Measurements from ENCODE around the gene MGAM2.
"Not testable (repeated sequence)": the region's sequence is repeated elsewhere in the genome, so short reads cannot be mapped to it uniquely, and the experiment has no call there.

MGAM2 gene

DNA sequence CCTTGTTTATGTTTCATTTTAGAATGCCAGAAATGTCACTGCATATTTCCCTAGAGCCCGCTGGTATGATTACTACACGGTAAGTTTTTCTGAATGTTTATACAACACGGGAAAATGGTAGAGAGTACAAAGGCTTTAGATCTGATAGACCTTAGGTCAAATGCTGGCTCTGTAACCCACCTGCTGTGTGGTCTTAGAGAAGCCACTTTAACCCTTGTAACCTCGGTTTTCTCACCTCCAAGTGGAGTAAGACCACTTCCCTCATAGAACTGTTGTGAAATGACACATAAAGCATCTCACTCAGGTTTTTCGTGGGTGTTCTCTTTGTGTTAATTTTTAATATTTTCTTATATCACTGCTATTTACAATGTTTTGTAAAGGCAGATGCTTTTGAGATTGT is 13.9 kb upstream of the MGAM2 start:
- H3K27ac ChIP-seq (ENCODE audit: low read length), result no peak overlapping the region
- H3K9me3 ChIP-seq (ENCODE audit: control insufficient read depth, insufficient read depth, low read length), result no peaks in the 10 kb centered on the region
- no CpG with 5 or more reads among the region's 5 CpGs for WGBS (ENCODE audit: insufficient coverage, insufficient read length)
- no peak overlapping the region for H3K4me3 ChIP-seq (ENCODE audit: low read length)
- no peaks in the 10 kb centered on the region for H3K4me1 ChIP-seq (ENCODE audit: control insufficient read depth, insufficient read depth, low read length)
- no peaks in the 10 kb centered on the region for H3K27me3 ChIP-seq (ENCODE audit: control insufficient read depth, insufficient read depth, low read length)
- no peak for DNase-seq (ENCODE audit: low read depth, low spot score)
- no peaks in the 10 kb centered on the region for H3K36me3 ChIP-seq (ENCODE audit: control insufficient read depth, insufficient read depth, low read length)

DNA sequence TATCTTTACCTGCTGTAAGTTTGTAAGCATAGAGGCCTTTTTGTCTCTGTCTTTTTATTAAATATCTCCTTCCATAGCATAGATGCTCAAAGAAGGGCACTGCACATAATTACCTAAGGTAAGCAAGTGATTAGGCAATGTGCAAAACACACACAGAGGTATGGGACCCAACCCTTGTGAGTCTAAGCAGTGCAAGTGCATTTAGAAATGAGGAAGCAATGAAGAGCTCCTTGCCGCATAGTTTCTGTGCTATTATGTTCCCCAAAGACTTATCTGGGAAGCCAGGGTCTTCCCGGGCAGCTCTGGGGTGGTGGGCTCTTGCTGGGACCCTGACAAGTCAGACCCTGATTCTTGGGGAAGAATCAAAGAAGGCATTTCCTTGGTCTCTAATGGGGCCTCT is 13.5 kb upstream of the MGAM2 start:
- Histone ChIP-seq H3K36me3 (ENCODE audit: control insufficient read depth, insufficient read depth, low read length) (no peaks in the 10 kb centered on the region), H3K4me1 (ENCODE audit: control insufficient read depth, insufficient read depth, low read length) (no peaks in the 10 kb centered on the region), H3K27ac (ENCODE audit: low read length) (no peak overlapping the region), H3K9me3 (ENCODE audit: control insufficient read depth, insufficient read depth, low read length) (no peaks in the 10 kb centered on the region), H3K4me3 (ENCODE audit: low read length) (no peak overlapping the region), H3K27me3 (ENCODE audit: control insufficient read depth, insufficient read depth, low read length) (no peaks in the 10 kb centered on the region)
- DNase-seq (ENCODE audit: low read depth, low spot score), result no peak
- WGBS (ENCODE audit: insufficient coverage, insufficient read length), result no CpG with 5 or more reads among the region's 2 CpGs

DNA sequence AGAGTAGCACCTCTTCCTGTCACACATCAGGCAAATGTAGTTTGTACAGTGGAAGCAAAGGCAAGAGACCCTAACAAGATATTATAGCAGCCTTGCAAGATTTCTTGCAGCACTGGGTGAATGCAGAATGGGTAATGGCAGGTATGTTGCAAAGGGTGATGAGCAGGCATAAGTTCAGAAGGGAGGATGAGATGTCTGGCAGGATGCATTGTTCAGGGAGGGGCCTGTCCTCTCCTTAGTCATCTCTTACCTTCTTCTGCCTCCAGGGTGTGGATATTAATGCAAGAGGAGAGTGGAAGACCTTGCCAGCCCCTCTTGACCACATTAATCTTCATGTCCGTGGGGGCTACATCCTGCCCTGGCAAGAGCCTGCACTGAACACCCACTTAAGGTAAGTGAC is 12.2 kb upstream of the MGAM2 start:
- H3K27me3 ChIP-seq (ENCODE audit: control insufficient read depth, insufficient read depth, low read length); DNase-seq (ENCODE audit: low read depth, low spot score); H3K27ac ChIP-seq (ENCODE audit: low read length); H3K36me3 ChIP-seq (ENCODE audit: control insufficient read depth, insufficient read depth, low read length); H3K4me3 ChIP-seq (ENCODE audit: low read length); H3K4me1 ChIP-seq (ENCODE audit: control insufficient read depth, insufficient read depth, low read length); H3K9me3 ChIP-seq (ENCODE audit: control insufficient read depth, insufficient read depth, low read length): not testable (repeated sequence)
- no CpG with 5 or more reads among the region's 1 CpG for WGBS (ENCODE audit: insufficient coverage, insufficient read length)

DNA sequence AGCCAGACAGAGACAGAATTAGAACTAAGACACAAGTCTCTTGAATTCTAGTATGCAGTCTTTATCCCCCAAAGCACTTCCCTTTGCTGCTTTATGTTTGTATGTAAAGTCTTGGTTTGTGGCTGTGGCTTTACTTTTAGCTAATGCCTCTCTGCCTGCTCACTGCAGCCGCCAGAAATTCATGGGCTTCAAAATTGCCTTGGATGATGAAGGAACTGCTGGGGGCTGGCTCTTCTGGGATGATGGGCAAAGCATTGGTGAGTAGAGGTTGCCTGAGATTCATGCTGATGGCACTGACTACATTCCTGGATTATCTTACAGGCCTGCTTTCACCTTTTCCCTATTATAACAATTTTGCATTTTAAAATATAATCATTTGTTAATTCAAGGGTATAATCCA is 10.9 kb upstream of the MGAM2 start:
- no CpG with 5 or more reads among the region's 1 CpG for WGBS (ENCODE audit: insufficient coverage, insufficient read length)
- no peak overlapping the region for H3K27ac ChIP-seq (ENCODE audit: low read length)

DNA sequence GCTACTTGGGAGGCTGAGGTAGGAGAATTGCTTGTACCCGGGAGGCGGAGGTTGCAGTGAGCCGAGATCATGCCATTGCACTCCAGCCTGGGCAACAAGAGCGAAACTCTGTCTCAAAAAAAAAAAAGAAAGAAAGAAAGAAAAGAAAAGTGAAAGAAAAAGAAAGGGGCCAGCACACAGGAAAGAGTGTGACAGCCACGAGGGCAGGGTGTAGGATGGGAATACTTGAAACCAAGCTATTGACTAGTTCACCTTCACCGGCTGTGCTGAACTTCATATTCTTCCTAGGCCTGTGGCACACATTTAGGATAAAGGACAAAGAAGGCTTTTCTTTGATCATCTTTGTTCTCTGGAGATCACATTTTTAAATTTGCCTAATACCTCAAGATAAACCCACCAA is 9.7 kb upstream of the MGAM2 start:
- H3K9me3 ChIP-seq (ENCODE audit: control insufficient read depth, insufficient read depth, low read length); H3K4me3 ChIP-seq (ENCODE audit: low read length); H3K36me3 ChIP-seq (ENCODE audit: control insufficient read depth, insufficient read depth, low read length); DNase-seq (ENCODE audit: low read depth, low spot score); H3K4me1 ChIP-seq (ENCODE audit: control insufficient read depth, insufficient read depth, low read length); H3K27ac ChIP-seq (ENCODE audit: low read length); H3K27me3 ChIP-seq (ENCODE audit: control insufficient read depth, insufficient read depth, low read length): not testable (repeated sequence)
- WGBS (ENCODE audit: insufficient coverage, insufficient read length), result no CpG with 5 or more reads among the region's 6 CpGs

More for the DNA sequence above, 10.9 kb upstream of the MGAM2 start:
- H3K4me1 ChIP-seq (ENCODE audit: control insufficient read depth, insufficient read depth, low read length), result no peaks in the 10 kb centered on the region
- DNase-seq (ENCODE audit: low read depth, low spot score), result no peak
- H3K27me3 ChIP-seq (ENCODE audit: control insufficient read depth, insufficient read depth, low read length), result no peaks in the 10 kb centered on the region
- no peaks in the 10 kb centered on the region for H3K9me3 ChIP-seq (ENCODE audit: control insufficient read depth, insufficient read depth, low read length)
- no peaks in the 10 kb centered on the region for H3K36me3 ChIP-seq (ENCODE audit: control insufficient read depth, insufficient read depth, low read length)
- no peak overlapping the region for H3K4me3 ChIP-seq (ENCODE audit: low read length)

DNA sequence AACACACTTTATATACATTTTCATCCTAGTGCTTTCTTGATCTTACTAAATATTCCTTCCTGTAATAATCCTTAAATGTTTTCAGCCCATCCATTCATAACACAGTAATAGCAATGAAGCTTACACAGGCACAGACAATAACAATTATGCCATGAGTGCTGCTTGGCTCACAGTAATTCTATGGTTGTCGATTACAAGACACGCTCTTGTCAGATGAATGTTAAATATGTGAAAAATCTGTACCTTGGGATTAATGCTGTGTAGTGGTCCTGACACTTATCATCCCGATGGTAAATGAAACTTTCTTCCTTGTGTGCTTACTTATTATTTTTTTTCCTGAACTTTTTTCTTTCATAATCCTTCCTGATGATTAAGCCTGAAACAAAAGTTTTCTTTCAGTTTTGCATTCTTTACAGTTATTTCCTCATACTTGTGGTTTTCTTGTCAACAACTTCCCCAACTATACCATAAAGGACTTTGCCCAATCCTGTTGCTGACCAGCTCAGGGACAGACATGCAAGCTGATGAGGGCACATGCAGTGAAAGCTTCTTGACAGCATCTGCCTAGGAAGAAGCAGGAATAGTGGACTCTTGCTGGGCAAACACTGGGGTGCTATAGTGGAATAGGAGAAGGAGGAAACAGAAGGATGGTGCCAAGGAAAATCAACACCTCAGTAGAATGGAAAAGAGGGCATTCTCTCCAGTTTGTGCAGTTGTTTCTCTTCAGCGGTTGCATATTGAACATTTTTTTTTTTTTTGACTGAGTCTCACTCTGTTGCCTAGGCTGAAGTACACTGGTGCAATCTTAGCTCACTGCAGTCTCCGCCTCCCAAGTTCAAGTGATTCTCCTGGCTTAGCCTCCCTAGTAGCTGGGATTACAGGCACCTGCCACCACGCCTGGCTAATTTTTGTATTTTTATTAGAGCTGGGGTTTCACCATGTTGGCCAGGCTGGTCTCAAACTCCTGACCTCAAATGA is 6.7 kb upstream of the MGAM2 start:
- DNase-seq (ENCODE audit: low read depth, low spot score), result no peak
- Histone ChIP-seq H3K27ac (ENCODE audit: low read length) (no peak overlapping the region), H3K36me3 (ENCODE audit: control insufficient read depth, insufficient read depth, low read length) (no peaks in the 10 kb centered on the region), H3K27me3 (ENCODE audit: control insufficient read depth, insufficient read depth, low read length) (no peaks in the 10 kb centered on the region), H3K9me3 (ENCODE audit: control insufficient read depth, insufficient read depth, low read length) (no peaks in the 10 kb centered on the region), H3K4me3 (ENCODE audit: low read length) (no peak overlapping the region), H3K4me1 (ENCODE audit: control insufficient read depth, insufficient read depth, low read length) (no peaks in the 10 kb centered on the region)
- WGBS (ENCODE audit: insufficient coverage, insufficient read length), result no CpG with 5 or more reads among the region's 6 CpGs

DNA sequence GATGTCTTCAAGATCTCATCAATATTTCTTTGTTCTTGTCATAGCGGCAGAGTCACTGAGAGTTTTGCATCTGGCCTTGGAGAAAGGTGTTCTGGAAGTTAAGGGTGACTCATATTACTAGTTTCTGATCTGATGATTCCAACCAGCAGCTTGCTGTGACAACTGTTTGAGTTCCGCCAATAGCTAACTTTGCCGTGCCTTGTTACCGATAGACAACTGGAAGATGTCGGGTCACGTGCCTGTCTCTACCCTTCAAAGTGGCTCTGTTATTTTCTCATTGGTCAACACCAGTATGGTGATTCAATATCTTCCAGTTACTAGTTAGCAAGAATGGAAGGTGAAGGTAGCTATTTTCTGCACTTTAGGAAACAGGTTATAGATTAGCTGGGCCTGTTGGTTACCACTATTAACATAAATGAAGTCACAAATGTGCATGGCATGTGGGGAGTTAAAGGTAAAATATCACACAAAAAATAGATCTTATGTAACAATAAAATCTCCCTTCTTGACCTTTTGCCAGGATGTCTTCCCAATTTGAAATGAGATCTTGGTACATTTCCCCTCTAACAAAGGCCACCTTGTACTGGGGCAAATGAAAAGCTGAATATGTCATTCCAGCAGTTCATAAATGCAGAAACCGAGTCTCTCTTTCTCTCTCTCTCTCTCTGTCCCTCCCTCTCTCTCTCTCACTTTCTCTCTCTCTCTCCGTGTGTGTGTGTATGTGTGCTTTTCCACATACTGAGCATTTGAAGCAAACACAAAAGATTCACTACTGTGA is 2.6 kb upstream of the MGAM2 start:
- no CpG with 5 or more reads among the region's 8 CpGs for WGBS (ENCODE audit: insufficient coverage, insufficient read length)
- no peak for DNase-seq (ENCODE audit: low read depth, low spot score)
- no peaks in the 10 kb centered on the region for H3K9me3 ChIP-seq (ENCODE audit: control insufficient read depth, insufficient read depth, low read length)

DNA sequence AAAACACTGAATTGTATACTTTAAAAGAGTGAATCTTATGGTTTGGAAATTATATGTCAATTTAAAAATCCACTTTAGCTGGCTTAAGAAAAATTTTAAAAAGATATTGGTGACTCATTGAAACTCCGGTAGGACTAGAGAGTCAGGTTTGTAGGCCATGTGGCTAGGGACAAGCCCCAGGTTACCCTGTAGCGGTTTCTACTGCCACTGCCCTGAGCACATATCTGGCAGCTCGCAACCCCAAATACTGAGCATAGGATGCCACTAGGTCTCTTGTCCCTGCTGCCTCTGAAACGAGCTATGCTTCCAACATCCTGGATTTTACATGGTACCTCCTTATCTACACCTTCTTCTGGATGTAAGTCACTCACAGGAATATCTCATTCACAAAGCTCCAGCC is 1.4 kb upstream of the MGAM2 start:
- no peak for DNase-seq (ENCODE audit: low read depth, low spot score)
- Histone ChIP-seq H3K4me3 (ENCODE audit: low read length) (no peak overlapping the region), H3K27me3 (ENCODE audit: control insufficient read depth, insufficient read depth, low read length) (no peaks in the 10 kb centered on the region), H3K4me1 (ENCODE audit: control insufficient read depth, insufficient read depth, low read length) (no peaks in the 10 kb centered on the region; the same call in 1 of the 2 replicates), H3K9me3 (ENCODE audit: control insufficient read depth, insufficient read depth, low read length) (no peaks in the 10 kb centered on the region), H3K36me3 (ENCODE audit: control insufficient read depth, insufficient read depth, low read length) (no peaks in the 10 kb centered on the region), H3K27ac (ENCODE audit: low read length) (no peak overlapping the region)
- no CpG with 5 or more reads among the region's 4 CpGs for WGBS (ENCODE audit: insufficient coverage, insufficient read length)

More for the DNA sequence above, 2.6 kb upstream of the MGAM2 start:
- no peaks in the 10 kb centered on the region for H3K36me3 ChIP-seq (ENCODE audit: control insufficient read depth, insufficient read depth, low read length)
- no peak overlapping the region for H3K27ac ChIP-seq (ENCODE audit: low read length)
- no peaks in the 10 kb centered on the region for H3K27me3 ChIP-seq (ENCODE audit: control insufficient read depth, insufficient read depth, low read length)
- no peak overlapping the region for H3K4me3 ChIP-seq (ENCODE audit: low read length)
- H3K4me1 ChIP-seq (ENCODE audit: control insufficient read depth, insufficient read depth, low read length), result no peaks in the 10 kb centered on the region; the same call in 1 of the 2 replicates

DNA sequence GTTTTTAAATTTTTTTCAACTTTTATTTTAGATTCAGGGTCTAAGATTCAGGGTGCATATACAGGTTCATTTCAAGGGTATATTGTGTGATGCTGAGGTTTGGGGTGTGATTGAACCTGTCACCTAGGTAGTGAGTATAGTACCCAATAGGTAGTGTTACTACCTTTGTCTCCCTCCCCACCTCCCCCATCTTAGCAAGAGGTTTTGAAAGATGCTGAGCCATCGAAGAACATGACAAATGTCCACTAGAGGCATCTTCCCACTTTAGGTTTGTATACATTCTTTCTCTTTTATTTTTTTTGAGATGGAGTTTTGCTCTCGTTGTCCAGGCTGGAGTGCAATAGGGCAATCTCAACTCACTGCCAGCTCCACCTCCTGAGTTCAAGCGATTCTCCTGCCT is 880 bp upstream of the MGAM2 start:
- H3K4me3 ChIP-seq (ENCODE audit: low read length), result no peak overlapping the region
- H3K9me3 ChIP-seq (ENCODE audit: control insufficient read depth, insufficient read depth, low read length), result no peaks in the 10 kb centered on the region
- no peak overlapping the region for H3K27ac ChIP-seq (ENCODE audit: low read length)
- no peak for DNase-seq (ENCODE audit: low read depth, low spot score)
- H3K4me1 ChIP-seq (ENCODE audit: control insufficient read depth, insufficient read depth, low read length), result no peaks in the 10 kb centered on the region; the same call in 1 of the 2 replicates
- no CpG with 5 or more reads among the region's 3 CpGs for WGBS (ENCODE audit: insufficient coverage, insufficient read length)
- no peaks in the 10 kb centered on the region for H3K27me3 ChIP-seq (ENCODE audit: control insufficient read depth, insufficient read depth, low read length)
- no peaks in the 10 kb centered on the region for H3K36me3 ChIP-seq (ENCODE audit: control insufficient read depth, insufficient read depth, low read length)

DNA sequence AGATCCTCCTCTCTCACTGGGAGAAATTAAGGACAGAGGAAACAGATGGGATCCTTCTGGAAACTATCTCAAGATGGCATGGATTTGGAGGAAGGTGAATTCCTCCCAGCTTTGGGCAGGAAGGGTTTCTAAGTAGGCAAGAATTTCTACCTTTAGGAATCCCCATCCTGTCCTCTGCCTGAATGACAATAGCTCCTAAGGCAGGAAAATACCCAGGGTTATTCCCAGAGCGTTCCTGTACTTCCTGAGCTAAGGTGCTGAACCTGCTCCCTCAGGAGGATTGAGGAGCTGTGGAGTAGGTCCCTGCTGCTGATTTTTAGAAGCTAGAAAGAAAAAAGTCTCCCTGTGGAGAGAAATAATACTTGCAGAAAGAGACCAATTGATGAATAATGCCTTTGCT is 568 bp downstream of the MGAM2 start:
- no CpG with 5 or more reads among the region's 1 CpG for WGBS (ENCODE audit: insufficient coverage, insufficient read length)
- H3K4me1 ChIP-seq (ENCODE audit: control insufficient read depth, insufficient read depth, low read length), result no peaks in the 10 kb centered on the region; the same call in 1 of the 2 replicates
- H3K4me3 ChIP-seq (ENCODE audit: low read length), result no peak overlapping the region
- H3K27me3 ChIP-seq (ENCODE audit: control insufficient read depth, insufficient read depth, low read length), result no peaks in the 10 kb centered on the region
- H3K36me3 ChIP-seq (ENCODE audit: control insufficient read depth, insufficient read depth, low read length), result no peaks in the 10 kb centered on the region
- peak; percentile 18 for DNase-seq (ENCODE audit: low read depth, low spot score)
- H3K9me3 ChIP-seq (ENCODE audit: control insufficient read depth, insufficient read depth, low read length), result no peaks in the 10 kb centered on the region
- no peak overlapping the region for H3K27ac ChIP-seq (ENCODE audit: low read length)
